HEK293T (cell line): ENCODE data around the gene DCX.

Experiments used
- ARNT ChIP-seq: fragments of 450-650 bp; IDR thresholded peaks from 2 replicates; pipeline ENCODE4 v1.6.1; 2017; ENCODE audit warnings: mild to moderate bottlenecking
- CTBP1 ChIP-seq: fragments of 450-650 bp; IDR thresholded peaks from 2 replicates; pipeline ENCODE4 v1.6.1; 2016; ENCODE audit warnings: borderline replicate concordance
- FOXA1 ChIP-seq: fragments of 450-650 bp; IDR thresholded peaks from 2 replicates; pipeline ENCODE4 v1.6.1; 2016; ENCODE audit warnings: mild to moderate bottlenecking
- HDGF ChIP-seq: fragments of 450-650 bp; IDR thresholded peaks from 2 replicates; pipeline ENCODE4 v1.6.1; 2017; ENCODE audit warnings: antibody characterized with exemption, borderline replicate concordance
- SP1 ChIP-seq: fragments of 450-650 bp; IDR thresholded peaks from 2 replicates; pipeline ENCODE4 v1.6.1; 2017
- TARDBP ChIP-seq: fragments of 450-650 bp; IDR thresholded peaks from 2 replicates; pipeline ENCODE4 v1.6.1; 2016
- ZNF384 ChIP-seq: fragments of 450-650 bp; IDR thresholded peaks from 2 replicates; pipeline ENCODE4 v1.6.1; 2016
- TF ChIP-seq, protein P1 (sequence below): fragments of 450-650 bp; IDR thresholded peaks from 2 replicates; pipeline ENCODE4 v1.6.1; 2016

DNA sequence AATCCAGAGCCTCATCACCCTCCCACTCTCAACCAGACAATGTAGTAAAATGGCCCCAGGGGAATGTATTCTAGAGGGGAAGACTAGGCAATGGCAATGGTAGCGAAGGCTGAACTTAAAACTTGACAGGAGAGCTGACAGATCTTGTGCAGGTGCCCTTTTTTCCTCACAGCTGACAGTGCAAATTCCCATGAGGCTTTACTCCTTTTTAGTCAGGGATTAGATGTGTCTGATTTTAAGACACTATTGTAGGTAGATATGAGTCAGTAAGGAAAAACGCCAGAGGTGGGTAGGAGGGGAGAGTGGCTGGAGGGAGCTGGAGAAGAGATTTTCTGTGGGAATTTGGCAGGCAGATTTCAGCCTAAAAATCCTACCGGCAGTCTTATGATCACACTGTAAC, 152.4 kb downstream of the DCX start:
- TF ChIP-seq SP1 (no peak), FOXA1 (no peak), TARDBP (no peak), ARNT (no peak), HDGF (no peak), ZNF384 (no peak), CTBP1 (no peak)
- TF ChIP-seq, protein P1, sequence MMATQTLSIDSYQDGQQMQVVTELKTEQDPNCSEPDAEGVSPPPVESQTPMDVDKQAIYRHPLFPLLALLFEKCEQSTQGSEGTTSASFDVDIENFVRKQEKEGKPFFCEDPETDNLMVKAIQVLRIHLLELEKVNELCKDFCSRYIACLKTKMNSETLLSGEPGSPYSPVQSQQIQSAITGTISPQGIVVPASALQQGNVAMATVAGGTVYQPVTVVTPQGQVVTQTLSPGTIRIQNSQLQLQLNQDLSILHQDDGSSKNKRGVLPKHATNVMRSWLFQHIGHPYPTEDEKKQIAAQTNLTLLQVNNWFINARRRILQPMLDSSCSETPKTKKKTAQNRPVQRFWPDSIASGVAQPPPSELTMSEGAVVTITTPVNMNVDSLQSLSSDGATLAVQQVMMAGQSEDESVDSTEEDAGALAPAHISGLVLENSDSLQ = no peak
